Inferior parietal cortex (tissue), 1 donor: ENCODE data around the gene ZMIZ1.

Experiments used
- DNase-seq: peaks from one replicate; pipeline ENCODE4 v3.0.0-alpha.2; 2016; ENCODE audit errors: extremely low spot score

ZMIZ1 gene

GRCh38 chr10:79068562-79069324, at the start of gene ZMIZ1:
TSS of gene ZMIZ1 (plus strand) at chr10:79068966. CDS start at chr10:79201633, 132,667 bp downstream.
- DNase-seq: peak; percentile 83

GRCh38 chr10:79019441-79020014, 49.2 kb upstream of the ZMIZ1 start:
- DNase-seq: no peak

- peak; percentile 9 for DNase-seq
Observed at GRCh38 chr10:79020015-79020491, 48.7 kb upstream of the ZMIZ1 start.

- DNase-seq: no peak
Observed at GRCh38 chr10:79020605-79021004, 48.2 kb upstream of the ZMIZ1 start.

DNA sequence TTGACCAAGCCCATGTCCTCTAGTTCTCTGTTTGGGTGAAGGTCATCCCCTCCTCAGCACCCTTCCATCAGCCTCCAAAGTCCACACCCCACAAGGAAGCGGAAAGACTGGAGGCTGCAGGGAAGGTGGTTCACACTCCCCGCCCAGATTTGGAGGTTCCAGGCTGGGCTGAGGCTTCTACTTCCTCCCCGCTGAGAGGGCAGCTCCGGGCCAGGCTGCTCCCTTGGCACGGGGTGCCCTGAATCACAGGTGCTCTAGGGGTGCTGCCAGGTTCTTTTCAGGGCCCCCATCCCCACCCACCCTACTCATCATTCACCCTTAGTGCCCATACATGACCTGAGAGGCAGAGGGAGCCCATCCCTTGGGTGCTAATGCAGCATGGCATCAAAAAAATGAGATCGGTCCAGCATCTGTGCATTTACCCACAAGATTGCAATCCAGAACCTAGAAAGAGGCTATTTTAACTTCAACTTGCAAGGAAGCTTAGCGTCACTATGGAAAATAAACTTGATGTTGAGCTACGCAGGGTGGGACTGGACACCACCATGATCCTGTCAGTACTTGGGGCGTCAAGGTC, 47.3 kb upstream of the ZMIZ1 start:
- DNase-seq: no peak

DNA sequence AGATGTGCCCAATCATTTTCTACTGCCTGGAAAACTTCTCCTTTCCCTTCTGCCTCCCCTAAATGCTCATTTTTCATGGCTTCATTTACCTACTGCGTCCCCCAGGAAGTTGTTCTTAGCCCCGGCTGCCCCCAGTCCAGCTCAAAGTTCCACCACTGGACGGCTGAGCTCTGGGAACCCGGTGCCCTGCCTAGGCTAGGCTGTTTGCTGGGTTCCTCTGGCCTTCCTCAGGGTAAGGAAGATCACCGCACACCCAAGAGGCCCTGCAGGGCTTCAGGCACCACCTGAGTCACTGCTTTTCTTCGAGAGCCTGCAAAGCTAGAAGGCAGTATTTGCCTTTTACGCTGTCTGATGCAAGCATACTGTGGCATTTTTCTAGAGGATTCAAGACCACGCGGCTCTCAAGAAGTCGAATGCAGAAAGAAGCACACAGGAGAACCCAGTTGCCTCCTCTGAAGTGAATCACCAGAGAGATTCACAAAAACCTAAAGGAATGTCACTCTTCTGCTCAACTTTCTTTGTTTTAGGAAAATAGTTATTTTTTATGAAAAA, 46.7 kb upstream of the ZMIZ1 start:
- no peak for DNase-seq

DNA sequence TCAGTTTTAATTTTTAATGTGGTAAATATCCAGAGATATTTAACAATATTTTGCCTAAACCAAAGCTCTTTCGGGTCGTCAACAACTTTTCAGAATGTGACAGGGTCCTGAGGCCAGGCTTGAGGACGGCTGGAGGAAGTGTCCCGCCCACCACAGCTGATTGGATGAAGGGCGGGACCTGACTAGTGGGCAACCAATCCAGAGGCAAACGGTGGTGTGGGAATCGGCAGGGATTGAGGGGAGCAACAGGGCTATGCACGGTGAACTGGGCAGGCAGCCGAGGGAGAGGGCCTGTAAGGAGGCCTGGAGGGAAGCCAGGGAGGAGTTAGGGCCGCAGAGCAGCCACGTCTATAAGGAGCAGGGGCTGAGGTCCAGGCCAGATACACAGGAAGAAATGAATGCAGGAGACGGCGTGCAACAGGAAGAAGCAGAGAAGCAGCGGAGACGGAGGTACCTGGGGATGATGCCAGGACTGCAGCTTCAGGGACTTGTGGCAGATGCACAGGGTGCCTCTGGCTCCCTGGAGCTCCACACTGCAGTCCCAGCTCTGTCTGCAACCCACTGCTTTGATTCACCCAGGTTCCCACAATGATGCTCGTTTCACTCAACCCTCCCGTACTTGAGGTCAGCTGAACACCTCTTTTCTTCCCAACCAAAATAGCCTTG, 46.1 kb upstream of the ZMIZ1 start:
- no peak for DNase-seq

DNA sequence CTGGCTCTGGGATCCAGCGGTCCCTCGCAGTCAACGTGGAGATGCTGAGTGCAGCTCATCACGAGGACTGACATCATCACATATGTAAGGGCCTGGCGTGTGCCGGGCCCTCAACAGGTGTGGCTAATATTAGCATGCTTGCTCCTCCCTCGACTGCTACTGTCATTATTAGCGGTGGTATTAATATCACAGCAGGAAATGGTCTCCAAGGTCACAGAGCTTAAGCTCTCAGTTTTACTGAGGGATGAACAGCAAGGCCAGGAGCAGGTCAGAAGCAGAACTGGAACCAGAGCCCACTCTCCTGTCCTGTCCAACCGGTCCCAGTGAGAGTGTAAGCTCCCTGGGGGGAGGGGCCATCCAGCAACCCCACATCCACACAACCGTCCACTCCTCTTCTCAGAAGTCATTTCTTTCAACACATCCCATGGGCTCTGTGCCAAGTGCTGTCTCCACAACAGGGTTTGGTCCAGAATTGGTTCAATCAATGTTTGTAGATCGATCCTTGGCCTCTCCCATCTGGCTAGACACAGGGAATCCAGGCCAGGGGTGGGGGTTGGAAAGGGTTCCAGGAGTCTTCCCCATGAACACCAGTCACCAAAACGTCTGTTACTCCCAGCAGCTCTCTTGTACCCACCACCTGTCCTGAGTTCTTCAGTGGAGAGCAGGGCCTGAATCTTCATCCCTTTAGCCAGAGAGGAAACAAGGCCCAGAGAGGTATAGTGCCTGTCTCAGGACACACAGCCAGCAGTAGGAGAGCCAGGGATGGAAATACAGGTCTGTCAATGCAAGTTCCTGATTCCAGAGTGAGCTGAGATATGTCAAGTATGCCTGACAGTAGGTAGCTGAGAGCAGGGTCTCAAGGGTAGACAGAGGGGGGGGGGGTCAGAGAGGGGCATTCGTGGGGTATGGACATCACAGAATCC, 45.3 kb upstream of the ZMIZ1 start:
- DNase-seq: no peak

- DNase-seq: no peak
Observed at GRCh38 chr10:79024296-79024695, 44.5 kb upstream of the ZMIZ1 start.

DNA sequence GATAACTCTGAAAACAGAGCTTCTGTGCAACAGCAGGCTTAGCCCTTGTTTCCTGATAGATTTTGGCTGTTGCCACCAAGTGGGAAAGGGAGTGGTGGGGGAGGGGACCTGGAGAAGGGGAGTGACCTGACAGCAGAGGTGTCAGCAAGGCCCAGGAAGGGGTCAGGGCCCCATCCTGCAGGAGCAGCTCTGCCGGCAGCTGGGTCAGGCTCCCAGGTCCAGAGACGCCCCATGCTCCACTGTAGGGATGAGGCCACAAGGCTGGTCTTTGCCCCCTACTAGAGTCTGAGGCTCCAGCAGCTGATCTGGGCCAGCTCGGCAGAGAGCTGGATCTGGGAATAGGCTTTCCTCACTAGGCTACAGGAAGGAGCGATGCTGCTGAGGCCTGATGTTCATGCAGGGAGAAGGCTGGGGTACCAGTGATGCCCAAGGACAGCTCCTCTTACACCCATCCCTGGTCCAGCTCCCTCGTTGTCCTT, 44.0 kb upstream of the ZMIZ1 start:
- DNase-seq: no peak

GRCh38 chr10:79025199-79025832, 43.5 kb upstream of the ZMIZ1 start:
- DNase-seq: peak; percentile 12

- DNase-seq: no peak
Observed at GRCh38 chr10:79026341-79026761, 42.4 kb upstream of the ZMIZ1 start.

DNA sequence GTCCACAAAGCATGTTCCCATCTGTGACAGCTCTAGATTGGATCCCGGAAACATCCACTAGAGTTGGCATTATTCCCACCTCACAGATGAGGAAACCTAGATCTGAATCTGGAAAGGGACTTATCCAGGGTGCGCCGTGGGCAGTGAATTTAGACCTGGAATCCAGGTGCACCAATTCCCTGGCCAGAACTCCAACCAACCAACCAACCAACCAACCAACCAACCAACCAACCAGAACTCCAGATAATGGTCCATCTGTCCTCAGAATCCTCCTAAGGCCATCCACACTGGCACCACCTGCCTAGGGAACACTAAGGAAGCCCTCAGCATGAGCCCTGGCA, 42.0 kb upstream of the ZMIZ1 start:
- no peak for DNase-seq

DNA sequence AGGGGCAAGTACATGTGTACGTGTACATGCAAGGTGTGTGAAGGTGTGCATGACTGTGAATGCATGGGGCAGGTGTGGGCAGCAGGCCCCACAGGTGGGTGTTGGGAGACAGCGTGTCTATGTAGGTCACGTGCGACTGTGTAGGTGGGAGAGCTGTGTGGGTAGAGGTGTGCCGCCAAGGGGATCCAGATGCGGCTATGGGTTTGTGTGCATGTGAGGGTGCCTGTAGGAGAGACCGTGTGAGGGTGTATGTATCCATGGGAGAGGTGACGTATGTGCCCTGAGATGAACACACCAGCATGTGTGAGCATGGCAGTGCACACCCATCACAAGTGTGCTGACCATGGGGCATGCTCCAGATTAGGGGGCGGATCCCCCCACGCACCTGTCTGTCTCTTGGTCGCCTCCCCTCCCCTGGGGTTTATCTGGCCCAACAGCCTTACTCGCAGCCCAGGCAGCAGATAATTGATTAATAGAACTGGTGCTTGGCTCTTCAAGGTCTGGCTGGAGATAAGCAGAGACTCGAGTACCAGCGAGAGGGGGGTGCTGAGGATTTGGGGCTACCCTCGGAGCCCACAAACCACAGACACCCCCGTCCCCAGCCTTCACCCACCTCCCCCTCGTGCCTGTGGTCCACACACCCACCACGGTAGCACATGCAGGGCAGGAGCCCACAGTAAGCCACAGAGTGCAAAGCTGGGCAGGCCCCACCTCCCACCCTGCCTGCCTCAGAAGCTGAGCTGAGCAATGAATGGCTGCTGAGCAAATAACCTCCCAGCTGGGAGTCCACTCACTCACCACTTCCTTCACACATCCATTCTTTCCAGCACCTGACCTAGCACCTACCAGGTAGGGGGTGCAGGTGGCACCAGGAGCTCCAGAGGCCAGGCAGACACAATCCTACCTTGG, 41.4 kb upstream of the ZMIZ1 start:
- DNase-seq: no peak

GRCh38 chr10:79028056-79028430, 40.7 kb upstream of the ZMIZ1 start:
- DNase-seq: no peak

DNA sequence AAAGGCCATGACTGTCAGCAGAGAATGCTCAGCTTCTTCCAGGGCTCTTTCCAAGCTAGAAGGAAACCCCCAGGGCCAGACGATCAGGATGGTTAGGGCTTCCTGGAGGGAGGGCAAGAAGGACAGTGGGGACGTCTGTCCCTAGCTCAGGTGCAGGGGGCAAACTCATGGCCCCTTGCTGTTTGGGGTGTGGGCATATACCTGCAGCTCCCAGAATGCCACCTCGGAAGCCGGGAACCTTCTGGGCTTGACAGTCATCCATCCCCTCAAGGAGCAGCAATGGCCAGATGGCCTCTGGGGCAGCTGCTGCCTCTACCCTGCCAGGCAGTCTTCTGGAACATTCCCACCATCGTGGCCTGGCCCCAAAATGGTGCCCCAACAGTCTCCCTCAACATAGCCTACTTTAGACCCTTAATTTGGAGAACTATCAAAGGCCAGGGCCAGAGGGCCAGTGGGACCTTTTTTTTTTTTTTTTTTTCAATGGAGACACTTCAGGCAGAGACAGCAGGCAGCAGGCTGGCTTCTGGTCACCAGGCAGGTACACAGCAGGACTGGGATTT, 40.2 kb upstream of the ZMIZ1 start:
- no peak for DNase-seq

- DNase-seq: no peak
Observed at GRCh38 chr10:79029478-79030390, 39.0 kb upstream of the ZMIZ1 start.

DNA sequence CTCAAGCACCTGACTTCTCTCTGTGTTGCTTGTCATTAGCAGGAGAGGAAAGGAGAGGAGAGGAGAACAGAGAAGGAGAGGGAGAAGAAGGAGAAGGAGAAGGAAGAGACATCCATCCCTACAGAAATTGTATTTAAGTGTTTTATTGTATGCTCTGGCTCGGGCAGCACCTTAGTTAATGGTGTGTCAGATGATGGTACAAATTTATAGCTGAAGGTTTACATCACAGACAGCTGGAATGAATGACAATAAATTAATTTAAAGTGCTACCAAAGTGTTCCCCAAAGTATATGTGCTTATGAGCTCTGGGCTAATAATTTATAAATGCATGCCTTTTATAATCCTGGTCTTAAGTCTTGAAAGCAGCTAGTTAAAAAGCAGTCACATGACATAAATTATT, 38.1 kb upstream of the ZMIZ1 start:
- DNase-seq: no peak
